Nephron progenitor cell (in vitro differentiated cells): ENCODE measurements around the gene PRICKLE1.

ENCODE experiments used
- DNase-seq: peaks from one replicate; pipeline ENCODE4 v3.0.0; 2021
- H3K27ac Mint-ChIP-seq: 2 replicates; pipeline ENCODE4 v1.8.0; 2021; ENCODE audit warnings: mild to moderate bottlenecking, moderate library complexity, mixed read lengths
- H3K27me3 Mint-ChIP-seq: 2 replicates; pipeline ENCODE4 v1.8.0; 2021; ENCODE audit warnings: mild to moderate bottlenecking, low read depth, mixed read lengths; ENCODE audit not compliant: poor library complexity
- H3K36me3 Mint-ChIP-seq: 2 replicates; pipeline ENCODE4 v1.8.0; 2021; ENCODE audit warnings: low read depth, mixed read lengths
- H3K4me1 Mint-ChIP-seq: 2 replicates; pipeline ENCODE4 v1.8.0; 2021; ENCODE audit warnings: mixed read lengths
- H3K4me3 Mint-ChIP-seq: 2 replicates; pipeline ENCODE4 v1.8.0; 2021; ENCODE audit warnings: mild to moderate bottlenecking, moderate library complexity, mixed read lengths
- H3K9me3 Mint-ChIP-seq: 2 replicates; pipeline ENCODE4 v1.8.0; 2021; ENCODE audit warnings: mild to moderate bottlenecking, moderate library complexity, mixed read lengths
- TF ChIP-seq, protein P1 (sequence below): fragments of 200-600 bp; sonication (generic); IDR thresholded peaks from 2 replicates; pipeline ENCODE4 v1.5.0; 2021; ENCODE audit warnings: antibody characterized with exemption

The PRICKLE1 gene

DNA sequence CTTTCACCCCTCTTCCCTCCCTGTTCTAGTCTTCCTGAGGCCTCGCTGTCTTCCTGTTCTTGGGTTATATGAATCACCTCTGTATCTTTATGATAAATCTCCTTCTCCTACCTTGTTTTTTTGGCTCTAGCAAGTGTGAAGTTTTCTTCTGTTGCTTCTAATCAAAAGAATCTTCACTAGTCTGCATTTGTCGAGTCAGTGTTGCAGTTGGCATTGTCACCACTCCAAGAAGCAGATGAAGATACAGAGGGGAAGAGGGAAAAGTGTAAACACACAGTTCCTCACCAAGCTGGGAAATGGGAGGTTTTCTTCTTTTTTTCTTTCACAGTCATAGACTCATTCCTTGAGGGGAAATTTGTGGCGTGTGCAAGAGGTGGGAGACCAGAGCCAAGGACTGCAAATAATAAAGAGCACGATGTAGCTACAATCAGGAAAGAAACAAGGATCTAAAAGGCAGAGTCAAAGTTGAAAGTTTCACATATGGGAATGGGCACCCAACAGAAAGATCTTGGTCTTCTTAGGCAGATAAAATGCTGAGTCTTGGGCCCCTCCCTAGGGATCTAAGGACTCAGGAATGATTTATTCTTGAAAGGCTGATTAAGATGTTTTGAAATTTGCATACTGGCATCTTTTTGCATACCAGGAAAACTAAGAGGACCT, 22.2 kb upstream of the PRICKLE1 start:
- Mint-ChIP-seq H3K36me3 (peaks cover 15% of the 10 kb centered on the region), H3K27ac (no peak overlapping the region), H3K27me3 (peaks cover 4% of the 10 kb centered on the region), H3K4me1 (peaks cover 25% of the 10 kb centered on the region), H3K4me3 (no peak overlapping the region), H3K9me3 (peaks cover 38% of the 10 kb centered on the region)
- no peak for DNase-seq
- TF ChIP-seq, protein P1, sequence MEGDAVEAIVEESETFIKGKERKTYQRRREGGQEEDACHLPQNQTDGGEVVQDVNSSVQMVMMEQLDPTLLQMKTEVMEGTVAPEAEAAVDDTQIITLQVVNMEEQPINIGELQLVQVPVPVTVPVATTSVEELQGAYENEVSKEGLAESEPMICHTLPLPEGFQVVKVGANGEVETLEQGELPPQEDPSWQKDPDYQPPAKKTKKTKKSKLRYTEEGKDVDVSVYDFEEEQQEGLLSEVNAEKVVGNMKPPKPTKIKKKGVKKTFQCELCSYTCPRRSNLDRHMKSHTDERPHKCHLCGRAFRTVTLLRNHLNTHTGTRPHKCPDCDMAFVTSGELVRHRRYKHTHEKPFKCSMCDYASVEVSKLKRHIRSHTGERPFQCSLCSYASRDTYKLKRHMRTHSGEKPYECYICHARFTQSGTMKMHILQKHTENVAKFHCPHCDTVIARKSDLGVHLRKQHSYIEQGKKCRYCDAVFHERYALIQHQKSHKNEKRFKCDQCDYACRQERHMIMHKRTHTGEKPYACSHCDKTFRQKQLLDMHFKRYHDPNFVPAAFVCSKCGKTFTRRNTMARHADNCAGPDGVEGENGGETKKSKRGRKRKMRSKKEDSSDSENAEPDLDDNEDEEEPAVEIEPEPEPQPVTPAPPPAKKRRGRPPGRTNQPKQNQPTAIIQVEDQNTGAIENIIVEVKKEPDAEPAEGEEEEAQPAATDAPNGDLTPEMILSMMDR: no peak

DNA sequence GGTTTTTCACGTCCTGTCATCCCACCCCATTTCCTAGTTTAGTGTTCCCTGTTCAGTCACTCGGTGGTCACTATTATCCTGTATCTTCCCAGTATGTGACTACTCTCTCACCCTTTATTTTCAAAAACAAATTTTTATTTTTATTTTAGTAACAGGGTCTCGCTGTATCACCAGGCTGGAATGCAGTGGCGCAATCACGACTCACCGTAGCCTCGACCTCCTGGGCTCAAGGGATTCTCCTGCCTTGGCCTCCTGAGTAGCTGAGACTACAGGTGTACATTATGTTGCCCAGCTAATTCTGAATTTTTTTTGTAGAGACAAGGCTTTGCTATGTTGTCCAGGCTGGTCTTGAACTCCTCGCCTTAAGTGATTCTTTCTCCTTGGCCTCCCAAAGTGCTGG, 20.1 kb upstream of the PRICKLE1 start:
- peaks cover 25% of the 10 kb centered on the region for H3K4me1 Mint-ChIP-seq
- DNase-seq: no peak
- H3K27me3 Mint-ChIP-seq: peaks cover 4% of the 10 kb centered on the region
- H3K4me3 Mint-ChIP-seq: no peak overlapping the region
- H3K9me3 Mint-ChIP-seq: peaks cover 22% of the 10 kb centered on the region
- TF ChIP-seq, protein P1: no peak
- peaks cover 9% of the 10 kb centered on the region for H3K36me3 Mint-ChIP-seq
- H3K27ac Mint-ChIP-seq: no peak overlapping the region

DNA sequence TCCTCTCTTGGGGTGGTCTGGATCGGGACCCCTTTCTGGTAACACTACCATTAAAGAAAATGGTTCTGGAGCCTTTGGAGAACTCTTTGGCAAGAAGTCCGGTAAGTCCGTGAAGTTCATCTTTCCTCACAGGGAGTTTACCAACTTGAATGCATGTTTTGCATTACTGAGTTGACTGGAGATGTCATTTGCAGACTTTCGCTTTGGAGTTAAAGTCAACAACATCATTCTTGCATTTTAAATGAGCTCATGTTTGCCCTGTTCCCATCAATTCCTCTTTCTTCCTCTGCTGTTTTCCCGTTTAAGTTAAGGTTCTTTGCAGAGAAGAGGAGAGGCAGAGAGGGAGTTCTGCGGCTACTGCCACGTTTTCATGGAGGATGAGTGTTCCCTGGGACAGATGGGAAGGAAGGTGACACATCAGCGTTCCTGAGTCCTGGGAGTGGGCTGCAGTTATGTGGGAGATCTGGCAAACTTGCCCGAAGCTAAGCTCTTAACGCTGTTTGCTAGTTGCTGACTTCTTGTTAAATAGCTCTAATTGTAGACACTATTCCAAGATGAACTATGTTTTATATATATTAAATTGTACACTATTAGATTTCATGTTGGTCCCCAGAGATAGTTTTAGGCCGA, 18.8 kb upstream of the PRICKLE1 start:
- Mint-ChIP-seq H3K27me3 (no peaks in the 10 kb centered on the region), H3K9me3 (peaks cover 14% of the 10 kb centered on the region), H3K4me1 (peaks cover 32% of the 10 kb centered on the region), H3K36me3 (peaks cover 5% of the 10 kb centered on the region), H3K27ac (peak overlapping the region; percentile 71), H3K4me3 (no peak overlapping the region)
- DNase-seq: no peak
- TF ChIP-seq, protein P1: no peak

DNA sequence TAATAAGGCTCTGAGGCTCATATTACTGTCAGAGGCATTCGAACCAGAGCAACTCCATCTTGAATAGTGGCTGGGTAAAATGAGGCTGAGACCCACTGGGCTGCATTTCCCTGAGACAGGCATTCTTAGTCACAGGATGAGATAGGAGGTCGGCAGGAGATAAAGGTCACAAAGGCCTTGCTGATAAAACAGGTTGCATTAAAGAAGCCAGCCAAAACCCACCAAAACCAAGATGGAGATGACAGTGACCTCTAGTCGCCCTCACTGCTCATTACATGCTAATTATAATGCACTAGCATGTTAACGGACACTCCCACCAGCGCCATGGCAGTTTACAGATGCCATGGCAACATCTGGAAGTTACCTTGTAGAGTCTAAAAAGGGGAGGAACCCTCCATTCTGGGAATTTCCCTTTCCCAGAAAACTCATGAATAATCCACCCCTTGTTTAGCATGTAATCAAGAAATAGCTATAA, 18.1 kb upstream of the PRICKLE1 start:
- Mint-ChIP-seq H3K27me3 (no peaks in the 10 kb centered on the region), H3K4me3 (no peak overlapping the region), H3K4me1 (peaks cover 39% of the 10 kb centered on the region), H3K9me3 (peaks cover 13% of the 10 kb centered on the region), H3K36me3 (peaks cover 5% of the 10 kb centered on the region), H3K27ac (no peak overlapping the region)
- no peak for DNase-seq
- TF ChIP-seq, protein P1: no peak

DNA sequence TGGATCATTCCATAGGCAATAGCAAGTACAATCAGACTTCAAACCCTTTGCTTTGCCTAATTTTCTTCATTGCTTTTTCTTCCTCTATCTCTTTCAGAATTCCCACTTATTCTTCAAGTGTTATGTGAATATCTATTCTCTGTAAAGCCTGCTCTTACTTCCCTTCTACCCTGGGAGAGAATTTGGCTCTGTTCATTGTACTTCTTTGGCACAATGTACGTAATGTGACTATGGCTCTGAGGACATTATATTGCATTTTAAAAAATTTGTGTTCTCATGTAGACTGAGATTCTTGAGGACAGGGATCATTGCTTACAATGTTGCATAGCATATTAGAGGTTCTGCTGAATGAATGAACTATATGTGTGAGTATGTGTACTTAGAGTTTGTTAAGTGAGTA, 16.9 kb upstream of the PRICKLE1 start:
- peaks cover 35% of the 10 kb centered on the region for H3K4me1 Mint-ChIP-seq
- no peak for DNase-seq
- no peaks in the 10 kb centered on the region for H3K27me3 Mint-ChIP-seq
- H3K36me3 Mint-ChIP-seq: peaks cover 2% of the 10 kb centered on the region
- TF ChIP-seq, protein P1: no peak
- peaks cover 8% of the 10 kb centered on the region for H3K9me3 Mint-ChIP-seq
- H3K27ac Mint-ChIP-seq: no peak overlapping the region
- no peak overlapping the region for H3K4me3 Mint-ChIP-seq

DNA sequence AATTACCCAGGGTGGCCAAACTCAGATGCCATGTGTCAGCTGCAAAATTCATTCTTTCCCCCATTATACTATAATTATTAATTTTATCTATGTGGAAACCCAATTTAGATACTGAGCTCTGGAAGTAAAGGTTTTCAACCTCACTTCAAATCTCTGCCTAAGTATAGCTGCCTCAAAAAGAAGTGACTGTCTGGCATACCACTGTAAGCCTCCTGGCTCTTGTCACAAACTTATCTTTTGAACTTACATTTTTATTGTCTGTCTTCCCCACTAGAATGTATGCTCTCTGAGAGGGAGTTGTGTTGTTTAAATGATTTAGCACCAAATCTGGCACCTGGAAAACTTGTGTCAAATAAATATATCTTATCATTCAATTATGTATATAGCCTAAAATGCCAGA, 16.1 kb upstream of the PRICKLE1 start:
- Mint-ChIP-seq H3K27me3 (no peaks in the 10 kb centered on the region), H3K4me3 (no peak overlapping the region), H3K9me3 (peaks cover 5% of the 10 kb centered on the region), H3K36me3 (no peaks in the 10 kb centered on the region), H3K27ac (no peak overlapping the region), H3K4me1 (peaks cover 32% of the 10 kb centered on the region)
- TF ChIP-seq, protein P1: no peak
- no peak for DNase-seq
